Endothelial cell of hepatic sinusoid (primary cell): ENCODE results near the gene PTPRG.

Source experiments
- in situ Hi-C: cut with HindIII; loops from 2 replicates; pipeline ENCODE4 v1.10.0; 2017; ENCODE audit warnings: low sequenced_read_pairs

Gene PTPRG

DNA sequence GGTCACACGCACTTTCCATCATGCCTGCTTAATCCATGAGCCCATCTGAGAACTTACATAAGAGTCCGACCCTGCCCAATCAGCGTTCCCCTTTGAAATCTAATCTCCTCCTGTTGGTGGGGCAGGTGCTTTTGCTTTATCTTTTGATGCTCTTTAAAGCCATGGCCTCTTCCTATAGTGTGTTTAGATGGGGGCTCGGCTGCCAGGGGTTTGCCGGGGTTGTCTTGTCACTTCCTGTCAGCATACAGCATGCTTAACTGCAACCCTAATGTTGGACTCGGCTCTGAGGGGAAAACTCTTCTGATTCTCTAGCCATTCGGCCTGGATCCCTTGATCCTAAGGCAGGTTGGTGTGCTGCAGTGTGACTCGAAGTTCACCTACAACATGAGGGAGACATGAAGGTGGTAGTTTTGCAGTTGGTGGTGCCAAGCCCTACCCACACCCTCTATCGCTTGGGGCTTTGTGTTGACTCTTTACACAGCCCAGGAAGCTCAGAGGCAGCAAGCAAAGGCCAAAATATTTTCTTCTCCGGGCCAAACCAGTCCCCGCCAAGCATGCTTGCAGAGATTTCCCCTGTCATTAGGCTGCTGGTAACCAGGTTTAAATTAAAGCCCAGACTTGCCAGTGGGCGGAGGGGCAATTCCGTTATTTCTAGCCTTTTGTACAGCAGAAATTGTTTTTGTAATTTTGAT, 593.2 kb downstream of the PTPRG start:
- in situ Hi-C loops = no loop called here

DNA sequence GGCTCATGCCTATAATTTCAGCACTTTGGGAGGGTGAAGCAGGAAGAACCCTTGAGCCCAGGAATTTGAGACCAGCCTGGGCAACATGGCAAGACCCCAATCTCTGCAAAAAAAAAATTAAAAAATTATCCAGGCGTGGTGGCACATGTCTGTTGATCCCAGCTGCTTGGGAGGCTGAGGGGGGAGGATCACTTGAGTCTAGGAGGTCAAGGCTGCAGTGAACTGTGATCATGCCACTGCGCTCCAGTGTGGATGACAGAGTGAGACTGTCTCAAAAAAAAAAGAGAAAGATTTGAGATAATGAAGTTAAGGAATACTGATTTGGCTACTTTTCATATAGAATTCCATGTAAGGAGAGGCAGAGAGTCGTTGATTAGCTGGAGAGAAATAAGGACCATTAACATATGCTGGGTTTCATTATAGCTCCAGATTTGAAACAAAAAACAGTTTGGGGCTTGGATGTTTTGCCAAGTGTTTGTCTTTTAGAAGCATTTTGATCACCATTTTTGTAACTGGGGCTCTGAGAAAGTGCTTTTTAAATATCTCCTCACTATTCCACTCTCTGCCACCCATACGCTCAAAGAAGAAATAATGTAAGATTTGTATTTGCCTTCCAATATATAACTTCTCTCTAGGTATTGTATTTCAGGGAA, 597.8 kb downstream of the PTPRG start:
- in situ Hi-C loops = no loop called here

DNA sequence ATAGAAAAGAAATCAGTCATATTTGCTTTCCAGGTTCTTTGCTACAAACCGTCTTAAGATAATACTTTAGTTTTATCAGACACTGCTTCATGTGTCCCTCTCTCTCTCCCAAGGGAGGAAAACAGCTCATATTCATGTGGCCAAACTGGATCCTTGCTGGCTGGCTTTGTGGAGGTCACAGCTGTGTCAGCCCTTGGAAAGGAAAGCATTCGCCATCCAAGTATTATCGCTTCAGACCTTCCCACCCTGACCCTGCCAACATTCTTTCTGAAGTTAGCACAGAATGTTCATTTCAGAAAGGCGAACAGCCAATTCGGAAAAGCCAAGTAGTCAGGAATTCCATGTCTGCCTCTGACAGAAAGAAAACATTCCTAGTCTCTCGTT, 598.3 kb downstream of the PTPRG start:
- in situ Hi-C loops = no loop called here

DNA sequence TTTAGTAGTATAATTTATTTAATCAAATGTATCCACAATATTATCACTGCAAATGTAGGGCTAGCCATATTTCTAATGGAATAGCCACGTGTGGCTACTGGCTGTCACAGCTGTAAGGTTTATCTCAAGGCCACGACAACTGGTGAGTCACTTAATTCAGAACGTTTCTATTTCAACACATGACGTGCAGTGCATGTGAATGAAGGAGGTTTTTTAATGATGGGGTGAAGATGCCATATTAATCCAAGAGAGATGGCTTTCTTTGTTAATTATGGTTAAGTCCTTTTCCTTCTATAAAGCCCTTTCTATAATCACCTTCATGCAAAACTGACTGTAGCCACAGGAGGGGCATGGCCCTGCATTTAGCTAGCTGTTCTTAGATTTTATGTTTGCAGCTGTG, 600.0 kb downstream of the PTPRG start:
- in situ Hi-C loops = no loop called here

DNA sequence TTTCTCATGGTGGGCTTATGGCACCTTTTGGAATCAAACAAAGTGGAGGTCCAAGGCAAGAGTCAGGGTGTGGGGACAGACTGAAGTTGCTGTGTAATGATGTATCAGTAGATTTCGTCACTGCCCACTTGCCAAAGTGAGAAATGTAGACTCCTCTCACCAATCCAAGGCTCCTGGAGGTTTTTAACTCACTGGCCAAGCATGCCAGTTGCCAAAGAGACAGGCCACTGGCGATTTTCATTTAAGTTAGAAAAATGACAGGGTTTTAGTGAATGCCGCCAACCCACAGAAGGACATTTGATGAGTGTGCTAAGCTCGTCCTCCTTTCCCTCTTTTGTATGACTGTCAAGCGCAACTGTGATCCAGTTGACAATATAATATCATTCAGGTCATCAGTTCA, 602.8 kb downstream of the PTPRG start:
- in situ Hi-C loops = no loop called here

DNA sequence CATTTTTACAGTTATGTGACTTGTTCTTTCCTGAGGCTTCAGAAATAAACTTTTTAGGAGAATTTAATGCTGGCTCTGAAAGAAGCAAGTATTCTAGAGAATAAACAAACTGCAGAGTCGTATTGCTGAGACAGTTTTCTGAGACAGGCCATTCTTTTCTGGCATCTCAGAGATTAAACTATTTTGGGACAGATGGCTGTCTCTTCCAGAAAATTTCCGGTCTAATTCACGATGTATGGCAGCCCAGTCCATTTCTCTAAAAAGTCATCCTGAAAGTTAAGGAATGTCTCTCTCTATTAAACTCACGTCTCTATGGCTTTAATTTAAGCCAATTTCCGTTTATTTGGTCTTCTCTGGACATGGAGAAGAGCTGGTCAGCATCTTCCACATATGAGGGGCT, 603.4 kb downstream of the PTPRG start:
- in situ Hi-C loops = no loop called here

DNA sequence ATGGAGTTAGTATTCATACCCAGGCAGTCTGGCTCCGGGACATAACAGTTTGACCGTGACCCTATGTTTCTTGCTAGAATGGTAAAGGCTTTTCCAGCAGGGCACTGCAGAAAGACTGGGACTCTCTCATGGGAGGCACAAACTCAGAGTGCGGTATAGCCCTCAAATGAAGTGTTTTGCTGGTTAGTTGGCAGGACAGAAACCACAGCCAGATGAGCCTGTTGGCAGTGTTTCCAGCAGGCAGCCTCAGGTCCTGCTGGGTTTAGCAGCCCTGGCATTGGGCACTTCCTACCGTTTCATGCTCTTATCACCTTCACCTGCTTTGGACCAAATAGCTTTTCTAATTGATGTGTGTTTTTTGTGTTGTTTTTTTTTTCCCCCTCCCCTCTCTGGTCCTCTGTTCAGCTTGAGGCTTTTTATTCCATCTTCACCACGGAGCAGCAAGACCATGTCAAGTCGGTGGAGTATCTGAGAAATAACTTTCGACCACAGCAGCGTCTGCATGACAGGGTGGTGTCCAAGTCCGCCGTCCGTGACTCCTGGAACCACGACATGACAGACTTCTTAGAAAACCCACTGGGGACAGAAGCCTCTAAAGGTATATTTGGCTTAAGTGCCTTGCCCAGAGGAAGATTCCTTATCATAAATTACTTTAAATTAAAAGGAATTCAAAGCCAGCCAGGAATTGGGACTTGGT, 606.3 kb downstream of the PTPRG start:
- in situ Hi-C loops = no loop called here

DNA sequence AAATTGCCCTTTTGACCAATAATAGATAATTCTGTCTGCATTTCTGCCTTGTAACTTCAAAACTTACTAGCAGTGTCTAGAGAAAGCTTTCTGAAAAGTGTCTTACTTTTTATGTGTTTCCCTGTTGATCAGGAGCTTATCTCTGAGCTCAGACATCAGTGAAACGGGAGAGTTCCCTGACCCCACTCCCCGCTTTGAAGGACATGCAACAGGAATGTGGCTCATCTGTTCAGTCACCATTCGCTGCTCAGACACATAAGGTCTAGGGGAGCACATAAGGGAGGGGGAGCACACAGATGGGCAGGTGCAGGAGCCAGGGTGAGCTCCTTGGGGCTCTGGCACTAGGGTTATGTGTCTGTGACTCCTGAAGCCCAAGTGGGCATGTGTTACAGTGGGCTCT, 607.0 kb downstream of the PTPRG start:
- in situ Hi-C loops = no loop called here

DNA sequence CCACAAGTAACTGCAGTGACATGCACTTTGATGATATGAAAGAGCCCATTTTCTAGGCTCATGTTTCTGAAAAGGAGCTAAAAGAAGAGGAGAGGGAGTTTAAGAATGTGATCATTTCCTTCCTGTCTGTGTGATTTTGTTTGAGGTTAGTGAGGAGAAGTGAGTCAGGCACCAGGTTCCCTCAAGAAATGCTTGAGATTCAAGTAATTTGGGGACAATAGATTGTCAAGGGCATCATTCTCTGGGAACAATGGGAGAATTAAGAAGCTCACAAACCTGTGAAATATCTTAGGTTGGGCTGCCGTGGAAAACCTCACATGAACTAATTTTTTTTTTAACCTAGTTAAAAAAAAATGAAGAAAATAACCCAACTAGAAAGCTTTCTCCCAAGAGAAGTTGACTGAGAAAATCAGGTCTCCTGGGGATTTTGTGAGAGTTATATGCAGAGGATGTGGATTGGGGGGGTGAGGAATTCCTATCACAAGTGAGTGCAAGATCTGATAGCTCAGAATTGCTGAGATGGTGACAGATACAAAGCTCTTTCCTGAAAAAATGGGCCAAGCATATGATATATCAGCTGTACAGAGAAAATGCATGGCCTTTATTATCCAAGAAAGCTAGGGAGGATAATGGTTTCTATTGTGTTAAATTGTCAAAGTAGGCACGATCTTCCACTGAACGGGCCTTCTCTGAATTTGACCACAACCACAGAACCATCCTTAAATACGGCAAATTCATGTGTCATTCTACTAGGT, 608.7 kb downstream of the PTPRG start:
- in situ Hi-C loops = loop anchor here (5.0 kb wide), 1 partner anchor 538 kb away; no protein-coding TSS in a partner anchor

DNA sequence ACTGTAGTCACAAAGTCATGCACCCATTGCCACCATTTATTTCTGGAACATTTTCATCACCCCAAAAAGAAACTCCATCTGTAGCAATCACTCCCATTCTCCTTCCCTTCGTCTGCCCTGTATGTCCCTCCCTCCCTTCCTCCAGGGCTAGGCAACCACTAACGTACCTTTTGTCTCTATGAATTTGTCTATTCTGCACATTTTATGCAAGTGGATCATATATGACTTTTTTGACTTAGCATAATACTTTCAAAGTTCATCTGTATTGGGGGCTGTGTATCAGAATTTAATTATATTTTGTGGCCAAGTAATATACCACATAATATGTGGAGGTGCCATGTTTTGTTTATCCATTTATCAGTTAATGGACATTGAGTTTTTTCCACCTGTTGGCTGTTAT, 610.4 kb downstream of the PTPRG start:
- in situ Hi-C loops = loop anchor here (5.0 kb wide), 1 partner anchor 539 kb away; no protein-coding TSS in a partner anchor

DNA sequence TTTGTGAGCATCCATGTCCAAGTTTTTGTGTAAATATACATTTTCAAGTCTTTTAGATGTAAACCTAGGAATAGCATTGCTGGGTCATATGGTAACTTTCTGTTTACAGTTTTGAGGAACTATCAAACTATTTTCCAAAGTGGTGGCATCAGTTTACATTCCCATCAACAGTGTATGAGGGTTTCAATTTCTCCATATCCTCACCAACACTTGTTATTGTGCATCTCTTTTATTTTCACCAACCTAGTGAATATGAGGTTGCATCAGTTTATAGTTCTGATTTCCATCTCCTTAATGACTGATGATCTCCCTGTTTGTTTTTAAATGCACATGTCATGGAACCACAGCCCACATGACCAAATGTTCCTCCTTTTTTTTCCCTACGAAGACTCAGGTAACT, 610.8 kb downstream of the PTPRG start:
- in situ Hi-C loops = loop anchor here (5.0 kb wide), 1 partner anchor 540 kb away; no protein-coding TSS in a partner anchor

DNA sequence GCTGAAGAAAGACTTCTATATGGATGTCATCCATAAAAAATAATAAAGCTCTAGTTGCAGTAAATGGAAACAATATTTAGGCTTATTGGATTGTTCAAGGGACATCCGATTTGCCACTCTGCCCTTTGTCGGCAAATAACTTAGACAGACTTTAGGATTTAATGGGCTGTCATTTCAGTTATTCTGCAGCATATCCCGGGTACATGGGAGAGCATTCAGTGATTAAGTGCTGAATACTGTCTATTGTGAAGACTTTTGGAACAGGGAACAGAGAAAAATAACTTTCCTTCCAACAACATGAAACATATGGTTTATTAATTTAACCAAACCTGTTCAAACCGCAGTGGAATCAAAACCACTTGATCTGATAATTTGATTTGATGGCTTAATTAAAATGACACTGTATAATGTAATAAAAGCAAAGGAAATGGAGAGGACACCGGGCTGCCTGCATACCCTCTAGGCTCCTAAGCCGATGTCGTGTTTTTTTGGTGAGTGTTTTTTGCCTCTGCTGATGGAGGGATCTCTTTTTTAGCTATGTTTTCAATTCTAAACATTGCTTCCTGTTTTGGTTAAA, 612.7 kb downstream of the PTPRG start:
- in situ Hi-C loops = loop anchor here (5.0 kb wide), 1 partner anchor 542 kb away; no protein-coding TSS in a partner anchor

DNA sequence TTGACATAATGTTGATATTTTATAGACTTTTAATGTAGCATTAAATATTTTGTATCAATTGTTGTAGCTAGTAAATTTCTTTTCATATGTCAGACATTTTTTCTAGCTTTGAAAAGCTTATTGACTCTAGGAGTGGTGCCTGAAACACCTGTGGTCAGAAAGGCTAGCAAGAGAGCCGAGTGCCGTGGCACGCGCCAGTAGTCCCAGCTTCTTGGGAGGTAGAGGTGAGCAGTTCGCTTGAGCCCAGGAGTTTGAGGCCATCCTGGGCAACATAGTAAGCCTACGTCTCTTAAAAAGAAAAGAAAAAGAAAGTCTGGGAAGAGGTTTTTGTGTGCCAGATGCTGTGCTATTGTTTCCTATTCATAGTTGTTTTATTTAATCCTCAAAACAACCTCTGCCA, 613.8 kb downstream of the PTPRG start:
- in situ Hi-C loops = no loop called here

DNA sequence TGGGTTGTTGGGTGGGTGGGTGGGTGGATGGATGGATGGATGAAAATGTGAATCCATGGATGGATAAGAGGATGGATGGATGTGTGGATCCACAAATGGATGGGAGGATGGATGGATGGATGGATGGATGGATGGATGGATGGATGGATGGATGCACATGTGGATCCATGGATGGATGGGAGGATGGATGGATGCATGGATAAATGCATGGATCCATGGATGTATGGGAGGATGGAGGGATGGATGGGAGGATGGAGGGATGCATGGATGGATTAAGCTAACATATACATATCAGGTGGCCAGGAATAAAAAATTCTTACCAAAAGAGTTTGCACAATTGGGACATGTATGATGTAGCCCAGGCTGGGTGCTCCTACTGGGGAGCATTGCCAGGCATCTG, 616.7 kb downstream of the PTPRG start:
- in situ Hi-C loops = no loop called here

DNA sequence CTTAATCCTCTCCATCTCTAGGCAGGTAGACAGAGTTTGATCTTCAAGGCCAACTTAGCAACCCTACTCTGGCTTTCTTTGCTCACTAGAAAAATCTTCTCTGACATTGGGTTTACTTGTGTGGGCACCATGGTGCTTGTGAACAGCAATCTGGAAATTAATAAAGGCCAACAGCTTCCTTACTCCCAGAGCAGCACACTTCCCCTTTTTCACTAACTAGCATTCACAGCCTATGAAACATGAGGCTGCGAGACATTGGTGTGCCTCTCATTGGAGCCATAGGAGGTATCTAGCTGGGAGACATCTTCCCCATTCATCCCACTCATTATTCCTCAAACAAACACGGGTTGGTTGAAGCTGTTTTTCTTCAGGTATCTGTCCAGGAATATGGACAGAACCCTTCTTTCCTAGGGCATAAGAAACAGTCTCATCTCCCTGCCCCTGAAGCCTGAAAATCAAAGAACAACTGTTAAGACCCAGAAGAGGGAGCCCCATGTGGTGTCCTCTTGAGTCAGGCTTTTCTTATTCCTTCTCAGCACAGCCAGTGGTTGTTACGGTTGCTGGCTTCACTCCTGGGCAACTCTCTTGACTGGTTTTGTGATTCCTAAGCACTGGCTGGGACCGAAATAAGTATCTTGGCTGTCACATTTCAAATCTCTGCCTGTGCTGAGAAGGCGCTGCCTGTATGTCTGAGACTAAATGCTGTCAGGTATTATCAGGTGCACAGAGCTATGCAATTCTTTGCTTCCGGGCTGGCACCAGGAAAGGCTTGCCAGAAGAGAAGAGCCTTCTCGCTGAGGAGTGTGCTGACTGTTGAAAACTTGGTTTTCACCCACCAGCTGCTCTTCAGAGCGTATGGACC, 617.6 kb downstream of the PTPRG start:
- in situ Hi-C loops = no loop called here

DNA sequence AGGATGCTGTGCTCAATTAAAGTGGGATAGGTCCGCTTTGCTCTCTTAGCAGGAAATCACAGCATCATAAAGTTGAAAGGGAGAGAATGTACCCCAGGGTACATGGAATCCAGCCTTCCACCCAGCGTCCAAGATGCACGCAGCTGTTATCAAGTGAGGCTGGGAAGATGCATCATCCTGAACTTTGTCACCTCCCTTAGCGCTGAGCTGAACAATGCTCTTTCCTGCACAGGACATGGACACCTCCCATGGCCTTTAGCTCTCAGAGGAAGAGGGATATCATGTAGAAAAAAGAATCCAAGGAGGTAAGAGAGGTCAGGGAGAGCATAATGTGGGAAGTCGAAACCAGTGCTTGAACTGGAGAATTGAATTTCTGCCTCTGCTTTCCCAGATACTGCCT, 619.1 kb downstream of the PTPRG start:
- in situ Hi-C loops = no loop called here

DNA sequence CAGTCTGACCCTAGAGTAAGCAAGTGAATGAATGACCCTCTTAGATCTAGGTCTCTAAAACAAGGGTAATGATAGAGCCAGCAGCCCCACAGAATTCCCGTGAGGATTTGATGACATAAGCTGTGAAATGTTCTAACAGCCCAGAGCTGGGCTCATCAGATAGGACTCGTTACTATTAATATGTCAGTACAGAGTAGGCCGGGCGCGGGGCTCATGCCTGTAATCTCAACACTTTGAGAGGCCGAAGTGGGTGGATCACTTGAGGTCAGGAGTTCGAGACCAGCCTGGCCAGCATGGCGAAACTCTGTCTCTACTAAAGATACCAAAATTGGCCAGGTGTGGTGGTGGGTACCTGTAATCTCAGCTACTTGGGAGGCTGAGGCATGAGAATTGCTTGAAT, 621.7 kb downstream of the PTPRG start:
- in situ Hi-C loops = no loop called here

DNA sequence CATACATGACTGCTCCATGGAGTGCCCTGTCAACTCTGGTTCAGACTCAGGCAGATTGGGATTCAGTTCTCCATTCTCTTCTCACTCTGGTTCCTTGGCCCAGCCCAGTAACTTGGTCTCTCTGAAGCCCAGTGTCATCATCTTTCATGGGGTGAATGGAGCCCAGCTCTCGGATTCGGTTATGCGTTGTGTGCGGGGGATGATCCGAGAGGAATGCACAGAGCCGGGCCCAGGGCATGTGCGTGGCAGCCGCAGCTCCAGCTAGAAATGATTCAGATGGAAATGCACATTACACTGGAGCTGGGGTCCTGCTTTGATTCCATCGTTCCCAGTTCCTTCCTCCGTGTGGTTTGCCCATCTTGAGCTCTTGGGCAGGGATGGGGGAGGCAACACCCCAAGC, 622.6 kb downstream of the PTPRG start:
- in situ Hi-C loops = no loop called here

DNA sequence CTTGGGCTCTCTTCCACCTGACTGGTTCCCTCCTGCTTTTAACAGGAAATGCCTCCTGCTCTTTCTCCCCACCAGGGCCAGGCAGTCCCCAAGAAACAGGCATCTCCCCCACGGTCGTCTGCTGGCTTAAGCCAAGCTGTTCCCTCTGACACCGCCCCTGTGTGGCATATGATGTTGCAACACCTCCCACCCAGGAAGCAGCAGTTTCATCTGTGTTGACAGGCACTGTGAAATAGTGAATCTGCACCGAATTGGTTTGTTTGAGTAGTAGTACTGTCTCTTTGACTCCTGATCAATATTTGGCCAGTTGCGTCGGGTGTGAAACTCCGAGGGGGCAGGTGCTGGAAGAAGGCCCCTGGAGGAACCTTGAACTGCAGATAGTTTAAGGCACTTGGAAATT, 623.2 kb downstream of the PTPRG start:
- in situ Hi-C loops = no loop called here

DNA sequence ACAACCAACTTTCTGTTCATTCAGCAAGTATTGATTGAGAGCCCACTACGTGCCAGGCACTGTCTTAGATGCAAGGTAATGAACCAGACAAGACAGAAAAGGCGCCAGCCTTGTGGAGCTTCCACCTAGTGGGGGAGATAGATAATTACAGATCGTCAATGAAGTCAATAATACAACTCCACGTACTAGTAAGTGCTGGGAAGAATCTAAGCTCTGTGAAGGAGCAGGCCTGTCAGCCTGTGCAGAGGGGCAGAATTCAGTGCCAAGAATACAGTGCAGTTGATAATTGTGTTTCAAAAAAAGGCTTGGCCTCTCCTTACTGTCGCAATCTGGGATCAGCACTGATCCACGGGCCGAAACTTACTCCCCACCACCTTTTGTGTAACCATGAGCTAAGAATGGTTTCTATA, 625.7 kb downstream of the PTPRG start:
- in situ Hi-C loops = no loop called here
